ENCODE results near the gene FARP1.
"Not testable (repeated sequence)": the region's sequence is repeated elsewhere in the genome, so short reads cannot be mapped to it uniquely, and the experiment has no call there.

FARP1 gene

GRCh38 chr13:98345107-98345935 lies 202.4 kb downstream of the FARP1 start:
- DNase-seq, result no peak

- no peak for DNase-seq
These were observed 204.2 kb downstream of the FARP1 start for GRCh38 chr13:98346904-98347636.

GRCh38 chr13:98347756-98348155 lies 204.9 kb downstream of the FARP1 start:
- DNase-seq, result no peak

- DNase-seq, result no peak
These were observed 205.7 kb downstream of the FARP1 start for GRCh38 chr13:98348466-98349200.

GRCh38 chr13:98349731-98350305 lies 206.9 kb downstream of the FARP1 start:
- no peak for DNase-seq

- no peak for DNase-seq
These were observed 207.9 kb downstream of the FARP1 start for GRCh38 chr13:98350746-98351330.

- no peak for DNase-seq
These were observed 208.7 kb downstream of the FARP1 start for GRCh38 chr13:98351636-98352035.

- no peak for DNase-seq
These were observed 209.3 kb downstream of the FARP1 start for GRCh38 chr13:98352226-98352625.

- no peak for DNase-seq
These were observed 210.9 kb downstream of the FARP1 start for GRCh38 chr13:98353750-98354149.

GRCh38 chr13:98358937-98359336 lies 216.0 kb downstream of the FARP1 start:
- DNase-seq, result no peak

GRCh38 chr13:98360545-98360944 lies 217.7 kb downstream of the FARP1 start:
- DNase-seq, result no peak

GRCh38 chr13:98363326-98363725 lies 220.4 kb downstream of the FARP1 start:
- no peak for DNase-seq

GRCh38 chr13:98364179-98364578 lies 221.3 kb downstream of the FARP1 start:
- DNase-seq, result no peak

GRCh38 chr13:98364647-98365046 lies 221.8 kb downstream of the FARP1 start:
- DNase-seq, result no peak

GRCh38 chr13:98365302-98365701 lies 222.4 kb downstream of the FARP1 start:
- no peak for DNase-seq

- no peak for DNase-seq
These were observed 223.1 kb downstream of the FARP1 start for GRCh38 chr13:98366010-98366409.

- DNase-seq, result no peak
These were observed 223.5 kb downstream of the FARP1 start for GRCh38 chr13:98366443-98366842.

- no peak for DNase-seq
These were observed 224.1 kb downstream of the FARP1 start for GRCh38 chr13:98366959-98367358.

- DNase-seq, result no peak
These were observed 225.1 kb downstream of the FARP1 start for GRCh38 chr13:98368019-98368418.

GRCh38 chr13:98369520-98369919 lies 226.6 kb downstream of the FARP1 start:
- DNase-seq, result not testable (repeated sequence)

- DNase-seq, result no peak
These were observed 227.4 kb downstream of the FARP1 start for GRCh38 chr13:98370261-98370660.

GRCh38 chr13:98370806-98371515 lies 228.1 kb downstream of the FARP1 start:
- no peak for DNase-seq
